ENCODE data around the gene KIF22.

DNA sequence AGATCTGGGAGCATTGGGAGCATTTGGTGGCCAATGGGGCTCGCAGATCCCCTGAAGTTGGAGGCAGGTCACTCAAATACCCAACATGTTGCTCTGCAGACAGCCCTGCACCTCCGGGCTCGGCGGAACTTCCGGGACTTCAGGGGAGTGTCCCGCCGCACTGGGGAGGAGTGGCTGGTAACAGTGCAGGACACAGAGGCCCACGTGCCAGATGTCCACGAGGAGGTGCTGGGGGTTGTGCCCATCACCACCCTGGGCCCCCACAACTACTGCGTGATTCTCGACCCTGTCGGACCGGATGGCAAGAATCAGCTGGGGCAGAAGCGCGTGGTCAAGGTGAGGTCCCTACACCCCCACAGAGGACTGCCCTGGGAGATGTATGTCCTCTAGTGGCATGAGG is 46.1 kb downstream of the KIF22 start:
- TF ChIP-seq, protein P1, sequence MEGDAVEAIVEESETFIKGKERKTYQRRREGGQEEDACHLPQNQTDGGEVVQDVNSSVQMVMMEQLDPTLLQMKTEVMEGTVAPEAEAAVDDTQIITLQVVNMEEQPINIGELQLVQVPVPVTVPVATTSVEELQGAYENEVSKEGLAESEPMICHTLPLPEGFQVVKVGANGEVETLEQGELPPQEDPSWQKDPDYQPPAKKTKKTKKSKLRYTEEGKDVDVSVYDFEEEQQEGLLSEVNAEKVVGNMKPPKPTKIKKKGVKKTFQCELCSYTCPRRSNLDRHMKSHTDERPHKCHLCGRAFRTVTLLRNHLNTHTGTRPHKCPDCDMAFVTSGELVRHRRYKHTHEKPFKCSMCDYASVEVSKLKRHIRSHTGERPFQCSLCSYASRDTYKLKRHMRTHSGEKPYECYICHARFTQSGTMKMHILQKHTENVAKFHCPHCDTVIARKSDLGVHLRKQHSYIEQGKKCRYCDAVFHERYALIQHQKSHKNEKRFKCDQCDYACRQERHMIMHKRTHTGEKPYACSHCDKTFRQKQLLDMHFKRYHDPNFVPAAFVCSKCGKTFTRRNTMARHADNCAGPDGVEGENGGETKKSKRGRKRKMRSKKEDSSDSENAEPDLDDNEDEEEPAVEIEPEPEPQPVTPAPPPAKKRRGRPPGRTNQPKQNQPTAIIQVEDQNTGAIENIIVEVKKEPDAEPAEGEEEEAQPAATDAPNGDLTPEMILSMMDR (IDR thresholded peaks at IDR 0.05; ENCODE audit: low read length) = no peak
- TF ChIP-seq EZH2 (optimal IDR thresholded peaks at IDR 0.05; ENCODE audit: low read depth, low read length) (no peak), EZH2phosphoT487 (IDR thresholded peaks at IDR 0.05; ENCODE audit: low read length) (no peak)

All from MM.1S (cell line).